Measurements from ENCODE around the gene CACNA1I. TPM values are rescaled to one million over a fixed set of nuclear protein-coding genes. Genes with fewer than 3 reads are reported as not detected.

Gene CACNA1I
- total and polyA plus RNA-seq, 2 donors (not counting 3 experiments of a cell fraction or from before 2014, with no cell fraction given): not detected

- ChIA-PET POLR2A (no interaction called here), CTCF (interaction anchor here (1.3 kb wide), 1 partner anchor 40 kb away, joined by 3 read pairs; no protein-coding TSS in a partner anchor)
- TF ChIP-seq POLR2A (IDR thresholded peaks at IDR 0.05; ENCODE audit: low read depth, low read length): no peak
- no peak for TF ChIP-seq JUN (IDR thresholded peaks at IDR 0.05; ENCODE audit: borderline replicate concordance, insufficient read depth, insufficient read length, low read depth)
- TF ChIP-seq MAX (IDR thresholded peaks at IDR 0.05; ENCODE audit: insufficient read depth, insufficient read length): no peak
- TF ChIP-seq GATA2 (IDR thresholded peaks at IDR 0.05; ENCODE audit: insufficient read depth, insufficient read length, low read depth, low read length): no peak
- no peak for TF ChIP-seq CTCF (IDR thresholded peaks at IDR 0.05; ENCODE audit: extremely low read depth in 1 of 2, insufficient read depth in 1 of 2, low read depth in 1 of 2, low read length in 2 of 2)
- no peak for TF ChIP-seq POLR2AphosphoS5 (IDR thresholded peaks at IDR 0.05; ENCODE audit: insufficient read depth, low read depth, low read length)
- TF ChIP-seq FOS (IDR thresholded peaks at IDR 0.05; ENCODE audit: borderline replicate concordance, insufficient read depth, low read length): no peak
- no peak for TF ChIP-seq MYC (IDR thresholded peaks at IDR 0.05; ENCODE audit: low read depth, low read length)
- TF ChIP-seq EZH2 (IDR thresholded peaks at IDR 0.05; ENCODE audit: borderline replicate concordance, low read depth, low read length, severe bottlenecking): no peak
- no peaks in the 10 kb centered on the region for H3K9me1 ChIP-seq (replicated peaks; ENCODE audit: control insufficient read depth, extremely low read depth, insufficient read depth, low read length)
- no peak overlapping the region for H3K4me3 ChIP-seq (replicated peaks in 1 of 3; ENCODE audit: insufficient read depth in 1 of 3, low read depth in 1 of 3, low read length in 3 of 3)
- H3K79me2 ChIP-seq (ENCODE audit: control insufficient read depth, insufficient read depth, low read length): no peaks in the 10 kb centered on the region
- intact Hi-C loops (cut with micrococcal nuclease): no loop called here
- H3K27ac ChIP-seq (ENCODE audit: insufficient read depth, low read depth, low read length): no peak overlapping the region
- H3K4me1 ChIP-seq (ENCODE audit: control insufficient read depth, extremely low read depth, insufficient read depth, low read length): no peaks in the 10 kb centered on the region
- dilution Hi-C loops (cut with MboI; ENCODE audit: extremely low pct_ligation_motif_present, low sequenced_read_pairs): no loop called here
- no peak overlapping the region for H3K4me2 ChIP-seq (ENCODE audit: insufficient read depth, low read length)
- no peaks in the 10 kb centered on the region for H3K9me3 ChIP-seq (replicated peaks; ENCODE audit: control insufficient read depth, insufficient read depth, low read length)
- no TSS peak for BruUV-seq (replicated peaks)
- DNase-seq (ENCODE audit: low read depth, low spot score) (no peak), FAIRE-seq (no peak)
- no peaks in the 10 kb centered on the region for H3K36me3 ChIP-seq (ENCODE audit: control insufficient read depth in 2 of 2, extremely low read depth in 1 of 2, insufficient read depth in 2 of 2, low read length in 2 of 2)
- no peaks in the 10 kb centered on the region for H4K20me1 ChIP-seq (replicated peaks; ENCODE audit: control insufficient read depth, extremely low read depth, insufficient read depth, low read length)
- H3K9ac ChIP-seq (replicated peaks; ENCODE audit: extremely low read depth, insufficient read depth, low read length): no peak overlapping the region
- no peak overlapping the region for H2AFZ ChIP-seq (ENCODE audit: low read depth, low read length)
- peaks cover 0 to 4% of the 10 kb centered on the region in 2 experiments for H3K27me3 ChIP-seq (ENCODE audit: control insufficient read depth in 2 of 2, insufficient read depth in 2 of 2, low read length in 2 of 2)
Observed at GRCh38 chr22:39594411-39594810, 23.9 kb downstream of the CACNA1I start.
